Activated CD4-positive, alpha-beta memory T cell treated with anti-CD3 and anti-CD28 coated beads for 36 hours (primary cell): ENCODE data around the gene CPNE7. TPM values are rescaled to one million over a fixed set of nuclear protein-coding genes. Genes with fewer than 3 reads are reported as not detected.

Source experiments
- CTCF ChIA-PET: fragments of 350-600 bp; sonication (Branson Sonifier 250); formaldehyde crosslinking; loops from one replicate; lab custom pipeline; 2021; ENCODE audit warnings: antibody characterized with exemption, inconsistent platforms; lab: Charles Lee
- POLR2A ChIA-PET: fragments of 350-600 bp; sonication (Branson Sonifier 250); formaldehyde crosslinking; loops from one replicate; lab custom pipeline; 2021; ENCODE audit warnings: antibody characterized with exemption; lab: Charles Lee
- DNase-seq: peaks from one replicate; pipeline ENCODE4 v3.0.0-alpha.2; 2020
- H3K27ac Mint-ChIP-seq: one replicate; pipeline ENCODE4 v1.8.0; 2021; ENCODE audit warnings: mixed read lengths
- H3K27me3 Mint-ChIP-seq: one replicate; pipeline ENCODE4 v1.8.0; 2021; ENCODE audit warnings: mixed read lengths
- H3K36me3 Mint-ChIP-seq: one replicate; pipeline ENCODE4 v1.8.0; 2021; ENCODE audit warnings: mixed read lengths
- H3K4me1 Mint-ChIP-seq: one replicate; pipeline ENCODE4 v1.8.0; 2021; ENCODE audit warnings: low read depth, mixed read lengths
- H3K4me3 Mint-ChIP-seq: one replicate; pipeline ENCODE4 v1.8.0; 2021; ENCODE audit warnings: mild to moderate bottlenecking, mixed read lengths
- H3K9me3 Mint-ChIP-seq: one replicate; pipeline ENCODE4 v1.8.0; 2021; ENCODE audit warnings: mixed read lengths
- intact Hi-C: fragments of 100-400 bp; cut with micrococcal nuclease; formaldehyde crosslinking; loops from one replicate; pipeline ENCODE4 v1.15.1; 2023
- total RNA-seq, 2 experiments: library from RNA; stranded (reverse); gene quantifications; one replicate each; pipeline ENCODE4 v1.2.3, GENCODE V29; 2021

The CPNE7 gene
- total RNA-seq, 2 experiments from 2014 or later, result 6.2 to 7.1 TPM

GRCh38 chr16:89605186-89605970, 29.8 kb downstream of the CPNE7 start:
- intact Hi-C loops, result no loop called here
- no peaks in the 10 kb centered on the region for H3K36me3 Mint-ChIP-seq
- no peaks in the 10 kb centered on the region for H3K27me3 Mint-ChIP-seq
- no peak for DNase-seq
- H3K9me3 Mint-ChIP-seq, result no peaks in the 10 kb centered on the region
- ChIA-PET CTCF (no interaction called here), POLR2A (no interaction called here)
- peaks cover 12% of the 10 kb centered on the region for H3K4me1 Mint-ChIP-seq
- no peak overlapping the region for H3K27ac Mint-ChIP-seq
- no peak overlapping the region for H3K4me3 Mint-ChIP-seq

DNA sequence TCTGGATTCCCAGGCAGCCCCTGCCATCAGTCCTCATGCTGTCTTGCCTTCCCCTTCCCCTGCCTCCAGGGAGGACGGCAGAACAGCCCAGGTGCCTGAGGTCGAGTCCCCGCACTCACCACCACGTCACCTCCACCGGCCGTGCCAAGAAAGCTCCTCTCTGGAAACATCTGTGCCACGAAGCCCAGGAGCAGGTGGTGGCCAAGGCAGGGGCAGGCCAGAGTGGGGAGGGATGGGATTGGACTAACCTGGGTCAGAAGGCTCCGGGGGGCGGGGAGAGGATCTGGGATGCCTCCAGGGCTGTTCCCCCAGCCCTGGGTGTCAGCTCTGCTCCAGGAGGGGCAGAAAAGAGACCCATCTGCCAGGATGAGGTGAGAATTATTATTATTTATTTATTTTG, 30.4 kb downstream of the CPNE7 start:
- intact Hi-C loops, result no loop called here
- H3K27ac Mint-ChIP-seq, result no peak overlapping the region
- peaks cover 12% of the 10 kb centered on the region for H3K4me1 Mint-ChIP-seq
- H3K36me3 Mint-ChIP-seq, result no peaks in the 10 kb centered on the region
- no peak overlapping the region for H3K4me3 Mint-ChIP-seq
- H3K27me3 Mint-ChIP-seq, result no peaks in the 10 kb centered on the region
- POLR2A ChIA-PET, result no interaction called here
- CTCF ChIA-PET, result no interaction called here
- DNase-seq, result no peak
- H3K9me3 Mint-ChIP-seq, result no peaks in the 10 kb centered on the region

DNA sequence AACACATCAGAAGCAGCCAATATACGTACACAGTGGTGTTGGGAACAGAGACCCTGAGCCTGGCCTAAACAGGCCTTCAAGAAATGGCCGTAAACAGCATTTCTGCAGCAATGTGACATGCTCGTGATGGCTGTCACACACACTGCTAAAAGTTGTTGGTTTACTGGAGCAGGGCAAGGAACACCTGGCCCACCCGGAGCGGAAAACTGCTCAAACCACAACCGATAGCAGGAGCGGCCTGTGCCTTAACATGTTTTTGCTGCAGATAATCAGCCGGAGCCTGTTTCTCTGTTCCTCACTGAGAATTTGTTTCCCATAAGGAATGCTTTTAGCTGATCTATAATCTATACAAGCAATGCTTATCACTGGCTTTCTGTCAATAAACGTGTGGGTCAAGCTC, 31.9 kb downstream of the CPNE7 start:
- CTCF ChIA-PET, result no interaction called here

DNA sequence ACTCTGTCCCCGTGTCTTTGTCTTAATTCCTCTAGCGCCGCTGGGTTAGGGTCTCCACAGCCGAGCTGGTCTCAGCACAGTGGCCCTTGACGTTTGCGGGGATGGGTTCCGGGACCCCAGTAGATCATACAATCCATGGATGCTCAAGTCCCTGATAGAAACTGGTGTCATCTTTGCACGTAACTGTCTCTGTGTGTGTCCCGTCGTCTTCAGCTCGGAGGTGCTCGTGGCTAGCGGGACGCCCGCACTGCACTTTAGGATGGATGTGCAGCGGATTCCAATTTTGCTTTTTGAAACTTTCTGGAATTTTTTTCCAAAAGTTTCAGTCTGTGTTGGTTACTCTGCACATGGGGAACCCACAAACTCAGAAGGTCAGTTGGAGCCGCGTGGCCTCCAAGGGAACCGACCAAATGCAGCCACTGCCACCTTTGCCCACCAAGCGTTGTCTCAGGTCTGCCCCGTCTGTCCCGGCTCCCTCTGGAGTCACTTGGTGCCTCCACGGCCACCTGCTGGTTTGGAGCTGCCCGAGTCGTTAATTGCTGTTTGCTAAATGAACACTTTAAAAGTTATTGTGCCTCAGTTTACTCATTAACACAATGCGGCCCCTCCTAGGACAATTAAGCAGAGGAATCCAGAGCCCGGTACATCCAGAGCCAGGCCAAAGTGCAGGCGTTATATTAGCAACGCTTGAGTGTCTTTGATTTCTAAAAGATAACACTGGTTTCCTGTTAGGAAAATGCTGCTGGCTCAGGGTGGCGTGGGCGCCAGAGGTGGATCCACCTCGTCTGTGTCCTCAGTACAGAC, 32.6 kb downstream of the CPNE7 start:
- no peaks in the 10 kb centered on the region for H3K27me3 Mint-ChIP-seq
- H3K4me3 Mint-ChIP-seq, result no peak overlapping the region
- CTCF ChIA-PET, result no interaction called here

More for the DNA sequence above, 31.9 kb downstream of the CPNE7 start:
- H3K36me3 Mint-ChIP-seq, result no peaks in the 10 kb centered on the region
- no peaks in the 10 kb centered on the region for H3K9me3 Mint-ChIP-seq
- POLR2A ChIA-PET, result no interaction called here
- H3K27me3 Mint-ChIP-seq, result no peaks in the 10 kb centered on the region
- DNase-seq, result no peak
- H3K4me1 Mint-ChIP-seq, result peaks cover 7% of the 10 kb centered on the region
- intact Hi-C loops, result no loop called here
- no peak overlapping the region for H3K4me3 Mint-ChIP-seq
- no peak overlapping the region for H3K27ac Mint-ChIP-seq

GRCh38 chr16:89610108-89610453, 34.5 kb downstream of the CPNE7 start:
- H3K4me3 Mint-ChIP-seq, result no peak overlapping the region
- H3K9me3 Mint-ChIP-seq, result no peaks in the 10 kb centered on the region
- no peaks in the 10 kb centered on the region for H3K4me1 Mint-ChIP-seq
- ChIA-PET POLR2A (no interaction called here), CTCF (no interaction called here)
- no peak overlapping the region for H3K27ac Mint-ChIP-seq
- no peak for DNase-seq
- intact Hi-C loops, result no loop called here
- H3K27me3 Mint-ChIP-seq, result no peaks in the 10 kb centered on the region
- H3K36me3 Mint-ChIP-seq, result no peaks in the 10 kb centered on the region

More for the DNA sequence above, 32.6 kb downstream of the CPNE7 start:
- POLR2A ChIA-PET, result no interaction called here
- intact Hi-C loops, result no loop called here
- Mint-ChIP-seq H3K9me3 (no peaks in the 10 kb centered on the region), H3K36me3 (no peaks in the 10 kb centered on the region), H3K27ac (no peak overlapping the region), H3K4me1 (peaks cover under 1% of the 10 kb centered on the region)
- no peak for DNase-seq

DNA sequence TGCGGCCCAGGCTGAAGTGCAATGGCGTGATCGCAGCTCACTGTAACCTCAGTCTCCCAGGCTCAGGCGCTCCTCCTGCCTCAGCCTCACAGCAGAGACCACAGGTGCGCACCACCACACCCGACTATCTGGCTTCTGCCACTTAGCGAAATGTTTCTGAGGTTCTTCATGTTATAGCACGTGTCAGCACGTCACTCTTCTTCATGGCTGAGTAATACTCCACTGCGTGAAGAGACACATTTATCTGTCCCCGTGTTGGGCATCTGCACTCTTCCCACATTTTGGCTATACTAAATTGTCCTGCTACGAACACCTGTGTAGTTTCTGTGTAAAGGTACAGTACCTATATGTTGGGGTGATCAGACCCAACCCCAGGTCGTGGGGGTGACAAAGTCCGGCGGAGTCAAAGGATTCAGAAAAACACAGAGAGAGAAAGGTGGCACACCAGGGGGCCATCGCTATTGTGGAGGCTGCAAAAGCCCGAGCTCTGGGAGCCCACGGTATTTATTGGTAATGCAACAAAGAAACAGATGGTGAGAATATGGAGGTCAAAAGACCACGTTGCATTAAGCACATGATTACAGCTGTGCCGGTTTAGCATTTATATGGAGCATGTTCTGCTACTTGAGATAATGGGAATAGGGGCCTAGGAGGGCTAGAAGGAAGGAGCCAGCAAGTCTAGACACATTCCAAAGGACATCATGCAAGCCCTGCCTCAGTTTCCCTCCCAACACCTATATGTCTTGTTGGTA, 37.0 kb downstream of the CPNE7 start:
- Mint-ChIP-seq H3K9me3 (peaks cover 7% of the 10 kb centered on the region), H3K27me3 (no peaks in the 10 kb centered on the region), H3K36me3 (no peaks in the 10 kb centered on the region), H3K4me3 (no peak overlapping the region), H3K4me1 (peaks cover 7% of the 10 kb centered on the region), H3K27ac (no peak overlapping the region)
- POLR2A ChIA-PET, result no interaction called here
- CTCF ChIA-PET, result interaction anchor here (0.6 kb wide), 2 partner anchors 93 to 138 kb away, joined by 3 to 4 read pairs; no protein-coding TSS in a partner anchor
- intact Hi-C loops, result no loop called here
- DNase-seq, result no peak

DNA sequence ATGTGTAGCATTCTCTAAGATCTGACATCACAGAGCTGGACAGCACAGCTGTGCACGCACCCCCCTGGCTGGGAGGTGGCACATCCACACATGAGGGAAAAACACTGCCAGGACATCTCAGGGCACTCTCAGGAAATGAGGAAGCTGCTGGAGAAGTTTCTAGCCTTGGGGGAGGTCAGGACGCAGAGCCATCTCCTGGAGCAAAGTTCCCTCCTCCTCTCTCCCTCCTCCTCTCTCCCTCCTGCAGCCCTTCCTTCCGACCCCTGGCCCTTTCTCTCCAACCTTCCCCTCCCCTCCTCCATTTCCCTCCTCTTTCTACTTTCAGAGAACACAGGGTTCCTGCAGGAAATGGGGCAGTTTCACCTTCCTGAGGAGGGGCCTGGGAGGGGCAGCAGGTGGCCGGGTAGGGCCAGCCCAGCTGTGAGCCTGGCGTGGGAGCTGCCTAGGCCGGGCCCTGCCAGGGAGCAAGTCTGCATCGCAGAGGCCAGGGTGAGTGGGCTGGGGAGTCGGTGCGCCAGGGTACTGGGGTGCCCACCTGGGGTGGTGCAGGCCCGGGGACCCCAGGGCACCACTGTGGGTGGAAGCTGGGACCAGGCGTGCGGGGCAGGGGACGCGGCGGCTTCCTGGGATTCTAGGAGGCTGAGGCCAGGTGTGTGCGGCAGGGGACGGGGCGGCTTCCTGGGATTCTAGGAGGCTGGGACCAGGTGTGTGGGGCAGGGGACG, 37.8 kb downstream of the CPNE7 start, which contains the start of gene DPEP1:
Gene DPEP1 (plus strand): TSS at position 412 of the 723 bp plus-strand sequence. CDS start 16,769 bp downstream, outside the sequence.
- DNase-seq, result no peak
- CTCF ChIA-PET, result interaction anchor here (0.6 kb wide), 1 partner anchor 41 kb away, joined by 5 read pairs; no protein-coding TSS in a partner anchor
- POLR2A ChIA-PET, result no interaction called here
- Mint-ChIP-seq H3K36me3 (no peaks in the 10 kb centered on the region), H3K27ac (no peak within 1 kb of the TSS), H3K27me3 (no peaks in the 10 kb centered on the region), H3K4me1 (peaks cover 7% of the 10 kb centered on the region), H3K4me3 (no peak within 1 kb of the TSS), H3K9me3 (peaks cover 7% of the 10 kb centered on the region)
- intact Hi-C loops, result no loop called here

DNA sequence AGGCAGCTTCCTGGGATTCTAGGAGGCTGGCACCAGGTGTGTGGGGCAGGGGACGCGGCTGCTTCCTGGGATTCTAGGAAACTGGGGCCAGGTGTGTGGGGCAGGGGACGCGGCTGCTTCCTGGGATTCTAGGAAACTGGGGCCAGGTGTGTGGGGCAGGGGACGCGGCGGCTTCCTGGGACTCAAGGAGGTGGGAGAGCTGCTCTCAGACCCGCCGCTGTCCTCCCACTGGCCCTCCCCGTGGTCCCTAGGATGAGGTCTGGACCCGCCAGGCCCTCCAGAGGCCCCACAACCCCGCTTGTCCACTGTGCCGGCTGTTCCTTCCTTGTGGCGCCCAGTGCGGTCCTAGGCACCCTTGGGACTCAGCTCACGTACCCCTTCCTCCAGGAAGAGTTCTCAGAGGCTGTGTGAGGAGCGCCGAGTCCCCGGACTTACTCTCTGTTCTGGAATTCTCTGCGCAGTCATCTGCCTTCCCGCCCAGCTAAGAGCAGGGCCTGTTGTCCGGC, 38.4 kb downstream of the CPNE7 start:
- Mint-ChIP-seq H3K36me3 (no peaks in the 10 kb centered on the region), H3K9me3 (peaks cover 7% of the 10 kb centered on the region), H3K27me3 (no peaks in the 10 kb centered on the region), H3K4me3 (no peak overlapping the region), H3K27ac (no peak overlapping the region), H3K4me1 (peaks cover 7% of the 10 kb centered on the region)
- CTCF ChIA-PET, result interaction anchor here (0.6 to 1.3 kb wide), 2 partner anchors 42 to 247 kb away, joined by 3 to 5 read pairs; no protein-coding TSS in a partner anchor
- intact Hi-C loops, result no loop called here
- POLR2A ChIA-PET, result no interaction called here
- DNase-seq, result no peak

- ChIA-PET CTCF (interaction anchor here (0.7 to 1.3 kb wide), 4 partner anchors 13 to 246 kb away, joined by 3 to 4 read pairs (median 3); no protein-coding TSS in a partner anchor), POLR2A (interaction anchor here (0.5 kb wide), 1 partner anchor 629 kb away, joined by 4 read pairs; no protein-coding TSS in a partner anchor)
- H3K4me1 Mint-ChIP-seq, result peaks cover 7% of the 10 kb centered on the region
- intact Hi-C loops, result no loop called here
- H3K27me3 Mint-ChIP-seq, result no peaks in the 10 kb centered on the region
- H3K4me3 Mint-ChIP-seq, result no peak overlapping the region
- H3K27ac Mint-ChIP-seq, result no peak overlapping the region
- DNase-seq, result no peak
- peaks cover 7% of the 10 kb centered on the region for H3K9me3 Mint-ChIP-seq
- H3K36me3 Mint-ChIP-seq, result no peaks in the 10 kb centered on the region
Observed at GRCh38 chr16:89615176-89615575, 39.6 kb downstream of the CPNE7 start.

DNA sequence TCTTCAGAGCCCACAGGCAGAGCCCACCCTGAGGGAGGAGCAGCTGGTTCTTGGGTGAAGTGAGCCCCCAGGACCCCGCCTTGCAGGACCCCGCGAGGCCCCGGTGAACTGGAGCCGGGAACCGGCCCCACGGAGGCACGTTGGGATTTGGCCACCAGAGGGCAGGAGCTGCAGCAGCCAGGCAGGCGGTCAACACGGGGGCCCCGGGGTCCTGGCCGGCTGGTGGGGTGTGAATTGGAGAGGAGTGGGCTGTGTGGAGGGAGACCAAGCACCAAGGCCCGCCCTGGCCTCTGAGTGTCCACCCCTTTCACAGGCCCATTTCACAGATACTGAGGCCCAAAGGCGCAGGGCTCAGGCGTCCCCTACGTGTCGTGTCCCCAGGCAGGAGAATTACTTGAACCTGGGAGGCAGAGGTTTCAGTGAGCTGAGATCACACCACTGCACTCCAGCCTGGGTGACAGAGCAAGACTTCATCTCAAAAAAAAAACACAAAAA, 40.1 kb downstream of the CPNE7 start:
- peaks cover 7% of the 10 kb centered on the region for H3K9me3 Mint-ChIP-seq
- CTCF ChIA-PET, result interaction anchor here (0.7 to 1.3 kb wide), 3 partner anchors 13 to 69 kb away, joined by 3 to 4 read pairs (median 3); no protein-coding TSS in a partner anchor

DNA sequence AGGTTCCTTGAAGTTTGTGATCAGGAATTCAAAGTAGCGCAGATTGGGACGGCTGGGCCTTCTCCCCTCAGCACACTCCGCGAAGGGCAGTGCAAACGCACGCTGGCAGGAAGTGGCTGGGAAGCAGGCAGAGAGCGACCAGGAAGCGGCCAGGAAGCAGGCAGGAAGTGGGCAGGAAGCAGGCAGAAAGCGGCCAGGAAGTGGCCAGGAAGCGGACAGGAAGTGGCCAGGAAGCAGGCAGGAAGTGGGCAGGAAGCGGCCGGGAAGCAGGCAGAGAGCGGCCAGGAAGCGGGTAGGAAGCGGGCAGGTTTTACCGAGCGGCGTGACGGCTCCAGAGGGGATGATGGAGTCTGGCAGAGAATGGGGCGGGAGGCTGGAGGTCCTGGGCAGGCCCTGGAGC, 41.1 kb downstream of the CPNE7 start:
- Mint-ChIP-seq H3K4me1 (peaks cover 7% of the 10 kb centered on the region), H3K9me3 (peaks cover 7% of the 10 kb centered on the region), H3K4me3 (peak overlapping the region; percentile 5), H3K27me3 (no peaks in the 10 kb centered on the region), H3K36me3 (no peaks in the 10 kb centered on the region), H3K27ac (peak overlapping the region; percentile 49)
- peak; percentile 34 for DNase-seq
- ChIA-PET CTCF (no interaction called here), POLR2A (no interaction called here)
- intact Hi-C loops, result no loop called here

More for the DNA sequence above, 40.1 kb downstream of the CPNE7 start:
- peak; percentile 24 for DNase-seq
- POLR2A ChIA-PET, result no interaction called here
- H3K4me1 Mint-ChIP-seq, result peaks cover 7% of the 10 kb centered on the region
- intact Hi-C loops, result no loop called here
- no peaks in the 10 kb centered on the region for H3K36me3 Mint-ChIP-seq
- H3K27ac Mint-ChIP-seq, result no peak overlapping the region
- no peaks in the 10 kb centered on the region for H3K27me3 Mint-ChIP-seq
- H3K4me3 Mint-ChIP-seq, result no peak overlapping the region
